ENCODE data around the gene PITPNM3.

Gene PITPNM3

DNA sequence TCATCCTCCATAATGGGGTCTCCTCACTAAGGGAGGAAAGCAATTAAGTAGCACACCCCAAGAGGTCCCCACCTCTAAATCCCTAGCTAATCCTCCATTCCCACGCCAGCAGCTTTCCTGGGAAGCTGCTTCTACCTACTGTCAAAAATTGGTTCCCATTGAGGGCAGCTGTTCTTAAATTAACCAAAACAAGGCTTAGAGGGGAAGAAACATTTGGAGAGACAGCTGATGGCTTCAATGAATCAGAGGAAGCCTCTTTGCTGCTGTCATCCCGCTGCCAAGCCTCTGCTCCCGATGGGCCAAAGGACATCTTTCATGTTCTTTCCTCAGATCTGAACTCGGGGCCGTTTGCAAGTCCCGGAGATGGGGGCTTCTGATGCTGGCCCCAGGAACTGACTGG, 148.1 kb downstream of the PITPNM3 start:
- no peak for DNase-seq (ENCODE audit: low read depth)

- no peak for DNase-seq (ENCODE audit: low read depth)
Measured at GRCh38 chr17:6402258-6402657, 154.1 kb downstream of the PITPNM3 start.

Measured in HS-5 (cell line).